WTC11 (cell line): ENCODE results near the gene C9orf50. TPM values are rescaled to one million over a fixed set of nuclear protein-coding genes. Genes with fewer than 3 reads are reported as not detected.

Experiments
- ATAC-seq: fragments of 200-7000 bp; cut with Tn5 transposase; 2 replicates; pipeline ENCODE4 v1.10.0; 2021; ENCODE audit warnings: mild to moderate bottlenecking, moderate library complexity
- CTCF ChIA-PET: fragments of 300-600 bp; sonication (Branson Sonifier 250); formaldehyde crosslinking; loops from one replicate; lab custom pipeline; 2021; ENCODE audit warnings: antibody characterized with exemption; lab: Charles Lee
- POLR2A ChIA-PET: fragments of 350-600 bp; sonication (Branson Sonifier 250); formaldehyde crosslinking; loops from one replicate; lab custom pipeline; 2021; ENCODE audit warnings: antibody characterized with exemption; lab: Charles Lee
- DNase-seq: peaks from one replicate; pipeline ENCODE4 v3.0.0; 2021; ENCODE audit warnings: low spot score
- H3K27ac Mint-ChIP-seq: 2 replicates; pipeline ENCODE4 v1.8.0; 2021; ENCODE audit warnings: mixed read lengths
- H3K27me3 Mint-ChIP-seq: 2 replicates; pipeline ENCODE4 v1.8.0; 2021; ENCODE audit warnings: low read depth, mild to moderate bottlenecking, moderate library complexity, mixed read lengths
- H3K36me3 Mint-ChIP-seq: 2 replicates; pipeline ENCODE4 v1.8.0; 2021; ENCODE audit warnings: mixed read lengths
- H3K4me1 Mint-ChIP-seq: 2 replicates; pipeline ENCODE4 v1.8.0; 2022; ENCODE audit warnings: mixed read lengths
- H3K4me3 Mint-ChIP-seq: 2 replicates; pipeline ENCODE4 v1.8.0; 2021; ENCODE audit warnings: mild to moderate bottlenecking, moderate library complexity, mixed read lengths
- H3K9me3 Mint-ChIP-seq: 2 replicates; pipeline ENCODE4 v1.8.0; 2021; ENCODE audit warnings: mixed read lengths
- ATF2 ChIP-seq: sonication (generic); formaldehyde crosslinking; IDR thresholded peaks from 2 replicates; pipeline ENCODE4 v1.8.1; 2022; ENCODE audit warnings: low read depth, missing genetic modification reagents, borderline replicate concordance
- FOXK1 ChIP-seq: sonication (generic); formaldehyde crosslinking; IDR thresholded peaks from 2 replicates; pipeline ENCODE4 v1.8.0; 2022; ENCODE audit warnings: mild to moderate bottlenecking, moderate library complexity, missing genetic modification reagents
- JUN ChIP-seq: sonication (generic); formaldehyde crosslinking; IDR thresholded peaks from 2 replicates; pipeline ENCODE4 v1.8.0; 2023; ENCODE audit warnings: mild to moderate bottlenecking, missing genetic modification reagents
- MXD4 ChIP-seq: fragments of 250-450 bp; sonication (Bioruptor Pico); IDR thresholded peaks from 2 replicates; pipeline ENCODE4 v1.8.0; 2021; ENCODE audit warnings: mild to moderate bottlenecking, moderate library complexity, borderline replicate concordance
- MYBL2 ChIP-seq: sonication (generic); formaldehyde crosslinking; IDR thresholded peaks from 2 replicates; pipeline ENCODE4 v1.8.1; 2023; ENCODE audit warnings: mild to moderate bottlenecking, moderate library complexity, missing genetic modification reagents
- NFE2L1 ChIP-seq: sonication (generic); formaldehyde crosslinking; IDR thresholded peaks from 2 replicates; pipeline ENCODE4 v1.8.1; 2023; ENCODE audit warnings: missing genetic modification reagents
- NFYB ChIP-seq: sonication (generic); formaldehyde crosslinking; conservative IDR thresholded peaks from 2 replicates; pipeline ENCODE4 v1.8.0; 2022; ENCODE audit warnings: low read depth, missing genetic modification reagents
- SMAD4 ChIP-seq: sonication (generic); formaldehyde crosslinking; IDR thresholded peaks from 2 replicates; pipeline ENCODE4 v1.8.0; 2022; ENCODE audit warnings: mild to moderate bottlenecking, missing genetic modification reagents
- SOX15 ChIP-seq: fragments of 250-450 bp; sonication (Bioruptor Pico); IDR thresholded peaks from 2 replicates; pipeline ENCODE4 v1.9.0; 2021; ENCODE audit warnings: mild to moderate bottlenecking
- SP1 ChIP-seq: sonication (generic); formaldehyde crosslinking; conservative IDR thresholded peaks from 2 replicates; pipeline ENCODE4 v1.8.1; 2022; ENCODE audit warnings: missing genetic modification reagents
- USF1 ChIP-seq: sonication (generic); formaldehyde crosslinking; IDR thresholded peaks from 2 replicates; pipeline ENCODE4 v1.8.0; 2022; ENCODE audit warnings: mild to moderate bottlenecking, missing genetic modification reagents
- ZBTB21 ChIP-seq: sonication (generic); formaldehyde crosslinking; IDR thresholded peaks from 2 replicates; pipeline ENCODE4 v1.8.1; 2023; ENCODE audit warnings: mild to moderate bottlenecking, missing genetic modification reagents, borderline replicate concordance
- ZNF138 ChIP-seq: sonication (generic); formaldehyde crosslinking; conservative IDR thresholded peaks from 2 replicates; pipeline ENCODE4 v1.8.1; 2022; ENCODE audit warnings: mild to moderate bottlenecking, moderate library complexity, missing genetic modification reagents
- ZNF281 ChIP-seq: sonication (generic); formaldehyde crosslinking; IDR thresholded peaks from 2 replicates; pipeline ENCODE4 v1.8.0; 2023; ENCODE audit warnings: mild to moderate bottlenecking, missing genetic modification reagents
- ZNF396 ChIP-seq: fragments of 250-450 bp; sonication (Bioruptor Pico); IDR thresholded peaks from 2 replicates; pipeline ENCODE4 v1.8.0; 2021; ENCODE audit warnings: mild to moderate bottlenecking, moderate library complexity, borderline replicate concordance
- ZNF512 ChIP-seq: sonication (generic); formaldehyde crosslinking; IDR thresholded peaks from 2 replicates; pipeline ENCODE4 v1.8.1; 2022; ENCODE audit warnings: missing genetic modification reagents, borderline replicate concordance
- ZNF671 ChIP-seq: fragments of 250-450 bp; sonication (Bioruptor Pico); IDR thresholded peaks from 2 replicates; pipeline ENCODE4 v1.8.0; 2021; ENCODE audit warnings: mild to moderate bottlenecking
- total RNA-seq: library from RNA; stranded (reverse); gene quantifications from 3 replicates; pipeline ENCODE4 v1.2.3, GENCODE V29; 2021
- TF ChIP-seq, protein P1 (sequence below): sonication (generic); formaldehyde crosslinking; IDR thresholded peaks from 2 replicates; pipeline ENCODE4 v1.8.1; 2023; ENCODE audit warnings: mild to moderate bottlenecking, missing genetic modification reagents, borderline replicate concordance
- TF ChIP-seq, protein P2 (sequence below): sonication (generic); formaldehyde crosslinking; IDR thresholded peaks from 2 replicates; pipeline ENCODE4 v1.8.1; 2023; ENCODE audit warnings: mild to moderate bottlenecking, missing genetic modification reagents, moderate library complexity

Gene C9orf50
- total RNA-seq, 1 experiment from 2014 or later: 0.11 TPM

GRCh38 chr9:129665814-129666520, 45.1 kb upstream of the C9orf50 start:
- Mint-ChIP-seq H3K36me3 (no peaks in the 10 kb centered on the region), H3K27me3 (peaks cover 36% of the 10 kb centered on the region), H3K4me3 (peak overlapping the region; percentile 65), H3K9me3 (no peaks in the 10 kb centered on the region), H3K27ac (no peak overlapping the region)
- ATAC-seq: peak; percentile 9
- CTCF ChIA-PET: interaction anchor here (0.6 to 2.5 kb wide), 11 partner anchors 11 to 534 kb away, joined by 3 to 6 read pairs (median 3); no protein-coding TSS in a partner anchor
- DNase-seq: peak; percentile 29
- no peak for TF ChIP-seq JUN (CRISPR knock-in tag)
- TF ChIP-seq, protein P1, sequence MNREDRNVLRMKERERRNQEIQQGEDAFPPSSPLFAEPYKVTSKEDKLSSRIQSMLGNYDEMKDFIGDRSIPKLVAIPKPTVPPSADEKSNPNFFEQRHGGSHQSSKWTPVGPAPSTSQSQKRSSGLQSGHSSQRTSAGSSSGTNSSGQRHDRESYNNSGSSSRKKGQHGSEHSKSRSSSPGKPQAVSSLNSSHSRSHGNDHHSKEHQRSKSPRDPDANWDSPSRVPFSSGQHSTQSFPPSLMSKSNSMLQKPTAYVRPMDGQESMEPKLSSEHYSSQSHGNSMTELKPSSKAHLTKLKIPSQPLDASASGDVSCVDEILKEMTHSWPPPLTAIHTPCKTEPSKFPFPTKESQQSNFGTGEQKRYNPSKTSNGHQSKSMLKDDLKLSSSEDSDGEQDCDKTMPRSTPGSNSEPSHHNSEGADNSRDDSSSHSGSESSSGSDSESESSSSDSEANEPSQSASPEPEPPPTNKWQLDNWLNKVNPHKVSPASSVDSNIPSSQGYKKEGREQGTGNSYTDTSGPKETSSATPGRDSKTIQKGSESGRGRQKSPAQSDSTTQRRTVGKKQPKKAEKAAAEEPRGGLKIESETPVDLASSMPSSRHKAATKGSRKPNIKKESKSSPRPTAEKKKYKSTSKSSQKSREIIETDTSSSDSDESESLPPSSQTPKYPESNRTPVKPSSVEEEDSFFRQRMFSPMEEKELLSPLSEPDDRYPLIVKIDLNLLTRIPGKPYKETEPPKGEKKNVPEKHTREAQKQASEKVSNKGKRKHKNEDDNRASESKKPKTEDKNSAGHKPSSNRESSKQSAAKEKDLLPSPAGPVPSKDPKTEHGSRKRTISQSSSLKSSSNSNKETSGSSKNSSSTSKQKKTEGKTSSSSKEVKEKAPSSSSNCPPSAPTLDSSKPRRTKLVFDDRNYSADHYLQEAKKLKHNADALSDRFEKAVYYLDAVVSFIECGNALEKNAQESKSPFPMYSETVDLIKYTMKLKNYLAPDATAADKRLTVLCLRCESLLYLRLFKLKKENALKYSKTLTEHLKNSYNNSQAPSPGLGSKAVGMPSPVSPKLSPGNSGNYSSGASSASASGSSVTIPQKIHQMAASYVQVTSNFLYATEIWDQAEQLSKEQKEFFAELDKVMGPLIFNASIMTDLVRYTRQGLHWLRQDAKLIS (CRISPR knock-in tag): no peak
- TF ChIP-seq, protein P2, sequence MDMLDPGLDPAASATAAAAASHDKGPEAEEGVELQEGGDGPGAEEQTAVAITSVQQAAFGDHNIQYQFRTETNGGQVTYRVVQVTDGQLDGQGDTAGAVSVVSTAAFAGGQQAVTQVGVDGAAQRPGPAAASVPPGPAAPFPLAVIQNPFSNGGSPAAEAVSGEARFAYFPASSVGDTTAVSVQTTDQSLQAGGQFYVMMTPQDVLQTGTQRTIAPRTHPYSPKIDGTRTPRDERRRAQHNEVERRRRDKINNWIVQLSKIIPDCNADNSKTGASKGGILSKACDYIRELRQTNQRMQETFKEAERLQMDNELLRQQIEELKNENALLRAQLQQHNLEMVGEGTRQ: no peak
- no peak for TF ChIP-seq ZNF138 (CRISPR knock-in tag)
- TF ChIP-seq NFE2L1 (CRISPR knock-in tag): no peak
- no peak for TF ChIP-seq ZNF512 (CRISPR knock-in tag)
- no peak for TF ChIP-seq SOX15 (CRISPR knock-in tag)
- no peak for TF ChIP-seq ZNF396
- TF ChIP-seq SMAD4 (CRISPR knock-in tag): no peak
- TF ChIP-seq NFYB (CRISPR knock-in tag): no peak
- TF ChIP-seq ATF2 (CRISPR knock-in tag): no peak
- no peak for TF ChIP-seq ZNF281 (CRISPR knock-in tag)
- no peak for TF ChIP-seq ZBTB21 (CRISPR knock-in tag)
- no peak for TF ChIP-seq USF1 (CRISPR knock-in tag)
- TF ChIP-seq ZNF671 (CRISPR knock-in tag): no peak
- no peak for TF ChIP-seq MXD4 (CRISPR knock-in tag)
- TF ChIP-seq SP1 (CRISPR knock-in tag): no peak
- no peak for TF ChIP-seq MYBL2 (CRISPR knock-in tag)
- TF ChIP-seq FOXK1 (CRISPR knock-in tag): no peak
- TF ChIP-seq, all 79 proteins: peak for 0
- peaks cover 17% of the 10 kb centered on the region for H3K4me1 Mint-ChIP-seq
- POLR2A ChIA-PET: interaction anchor here (0.6 kb wide), 1 partner anchor 904 kb away, joined by 3 read pairs; no protein-coding TSS in a partner anchor
